Calu3 (cell line): ENCODE results near the gene MEP1A. TPM values are rescaled to one million over a fixed set of nuclear protein-coding genes. Genes with fewer than 3 reads are reported as not detected.

ENCODE experiments used
- BruUV-seq: library from RNA; stranded (reverse); fragments of 400-500 nt; replicated peaks from 2 replicates; lab custom pipeline; 2021; lab: Mats Ljungman, UMichigan
- CTCF ChIA-PET: fragments of 300-600 bp; sonication (Branson Sonifier 250); formaldehyde crosslinking; loops from one replicate; lab custom pipeline; 2022; ENCODE audit warnings: antibody characterized with exemption; lab: Charles Lee
- DNase-seq: peaks from one replicate; pipeline ENCODE4 v3.0.0; 2022
- H3K27ac Mint-ChIP-seq: one replicate; pipeline ENCODE4 v1.8.0; 2022; ENCODE audit warnings: mixed read lengths; ENCODE audit not compliant: unreplicated experiment
- H3K27me3 Mint-ChIP-seq: one replicate; pipeline ENCODE4 v1.8.0; 2022; ENCODE audit warnings: mixed read lengths; ENCODE audit not compliant: unreplicated experiment
- H3K36me3 Mint-ChIP-seq: one replicate; pipeline ENCODE4 v1.8.0; 2022; ENCODE audit warnings: mild to moderate bottlenecking, moderate library complexity, mixed read lengths; ENCODE audit not compliant: insufficient read depth, unreplicated experiment
- H3K4me1 Mint-ChIP-seq: one replicate; pipeline ENCODE4 v1.8.0; 2022; ENCODE audit warnings: mild to moderate bottlenecking, low read depth, mixed read lengths; ENCODE audit not compliant: unreplicated experiment
- H3K4me3 Mint-ChIP-seq: one replicate; pipeline ENCODE4 v1.8.0; 2022; ENCODE audit warnings: mild to moderate bottlenecking, low read depth, moderate library complexity, mixed read lengths; ENCODE audit not compliant: unreplicated experiment
- H3K9me3 Mint-ChIP-seq: one replicate; pipeline ENCODE4 v1.8.0; 2022; ENCODE audit warnings: low read depth, mixed read lengths; ENCODE audit not compliant: unreplicated experiment
- CTCF ChIP-seq: fragments of 200-600 bp; IDR thresholded peaks from one replicate; pipeline ENCODE4 v1.8.0; 2022; ENCODE audit warnings: antibody characterized with exemption; ENCODE audit not compliant: unreplicated experiment
- intact Hi-C: fragments of 100-400 bp; cut with micrococcal nuclease; formaldehyde crosslinking; loops from one replicate; pipeline ENCODE4 v1.10.0; 2022; ENCODE audit not compliant: unreplicated experiment
- total RNA-seq: library from RNA; stranded (reverse); gene quantifications from 2 replicates; pipeline ENCODE4 v1.2.3, GENCODE V29; 2022

MEP1A gene
- total RNA-seq, 1 experiment from 2014 or later: not detected

DNA sequence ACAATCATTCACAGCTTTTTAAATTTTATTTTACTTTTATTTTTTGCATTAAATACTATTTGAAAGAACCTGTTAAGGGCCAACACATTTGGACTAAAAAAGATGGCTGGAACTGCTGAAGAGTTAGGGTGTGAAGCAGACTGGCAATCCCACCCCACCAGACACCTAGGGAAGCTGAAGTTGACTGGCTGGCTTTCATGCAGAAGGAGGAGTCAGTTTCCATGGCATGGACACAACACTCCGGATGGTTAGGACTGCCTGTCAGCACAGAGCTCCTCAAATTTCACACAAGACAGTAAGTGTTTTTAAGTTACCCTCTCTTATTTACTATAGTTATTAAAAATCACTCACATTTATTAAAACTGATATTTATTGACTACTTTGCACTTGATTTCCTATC lies 46.5 kb upstream of the MEP1A start, which contains the start of gene ANKRD66:
TSS of gene ANKRD66 (plus strand) at position 238 of the 400 bp plus-strand sequence. CDS start 5,016 bp downstream, outside the sequence.
- DNase-seq: no peak
- no TSS peak for BruUV-seq
- Mint-ChIP-seq H3K27ac (no peak within 1 kb of the TSS), H3K9me3 (peaks cover 6% of the 10 kb centered on the region), H3K27me3 (peaks cover 24% of the 10 kb centered on the region), H3K4me3 (no peak within 1 kb of the TSS), H3K4me1 (no peaks in the 10 kb centered on the region), H3K36me3 (no peaks in the 10 kb centered on the region)
- CTCF ChIA-PET: interaction anchor here (0.5 to 0.7 kb wide), 3 partner anchors 11 to 373 kb away, joined by 3 to 4 read pairs (median 3); partner anchors contain the start of gene PLA2G7
- intact Hi-C loops: no loop called here
- TF ChIP-seq CTCF: no peak

DNA sequence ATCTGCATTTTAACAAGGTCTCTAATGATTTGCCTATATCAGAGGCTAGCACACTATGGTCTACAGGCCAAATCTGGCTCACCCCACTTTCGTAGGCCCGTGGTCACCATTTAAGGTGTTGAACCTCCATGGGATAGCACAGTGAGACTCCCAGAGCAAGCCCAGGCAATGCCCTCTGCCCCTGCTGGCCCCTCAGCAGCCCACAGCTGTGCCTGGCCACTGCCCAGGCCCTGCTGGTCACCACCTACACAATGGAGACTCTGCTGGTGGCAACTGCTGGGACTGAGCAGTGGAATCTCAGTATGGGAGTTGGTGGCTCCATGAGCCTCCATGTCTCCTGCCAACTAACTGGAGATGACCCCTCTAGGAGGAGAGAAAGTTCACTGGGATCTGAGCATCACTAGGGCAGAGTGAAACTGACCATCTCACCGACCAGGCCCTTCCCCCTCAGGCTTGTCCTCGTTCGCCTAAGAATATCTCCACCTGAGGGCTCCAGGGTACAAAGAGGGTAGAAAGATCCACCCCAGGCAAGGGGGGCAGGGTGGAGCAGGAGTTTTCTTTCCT lies 44.2 kb upstream of the MEP1A start:
- H3K36me3 Mint-ChIP-seq: no peaks in the 10 kb centered on the region
- H3K9me3 Mint-ChIP-seq: peaks cover 6% of the 10 kb centered on the region
- no TSS peak for BruUV-seq
- peaks cover 24% of the 10 kb centered on the region for H3K27me3 Mint-ChIP-seq
- TF ChIP-seq CTCF: no peak
- intact Hi-C loops: no loop called here
- no peaks in the 10 kb centered on the region for H3K4me1 Mint-ChIP-seq
- H3K27ac Mint-ChIP-seq: no peak overlapping the region
- CTCF ChIA-PET: no interaction called here
- DNase-seq: no peak
- H3K4me3 Mint-ChIP-seq: no peak overlapping the region

GRCh38 chr6:46749731-46750130 lies 43.5 kb upstream of the MEP1A start:
- CTCF ChIA-PET: no interaction called here
- Mint-ChIP-seq H3K9me3 (peaks cover 2% of the 10 kb centered on the region), H3K4me1 (no peaks in the 10 kb centered on the region), H3K36me3 (no peaks in the 10 kb centered on the region), H3K4me3 (no peak overlapping the region), H3K27ac (no peak overlapping the region), H3K27me3 (peaks cover 19% of the 10 kb centered on the region)
- TF ChIP-seq CTCF: no peak
- no peak for DNase-seq
- no TSS peak for BruUV-seq
- intact Hi-C loops: no loop called here

DNA sequence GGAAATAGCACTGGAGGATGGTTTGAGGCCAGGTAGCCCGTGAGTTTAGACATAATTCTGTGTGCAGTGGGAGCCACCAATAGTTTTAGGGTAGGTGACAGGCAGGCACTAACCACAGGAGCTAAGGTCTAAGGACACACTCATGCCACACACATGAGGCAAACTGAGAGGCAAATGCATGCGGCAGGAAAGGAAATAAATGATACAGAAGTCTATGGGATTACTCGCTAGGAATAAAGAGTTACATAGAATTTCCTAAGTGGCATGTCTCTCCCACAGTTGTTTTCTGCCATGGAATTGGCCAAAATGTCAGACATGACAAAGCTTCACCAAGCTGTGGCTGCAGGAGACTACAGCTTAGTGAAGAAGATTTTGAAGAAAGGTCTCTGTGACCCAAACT lies 41.5 kb upstream of the MEP1A start:
- no peaks in the 10 kb centered on the region for H3K36me3 Mint-ChIP-seq
- no peak overlapping the region for H3K27ac Mint-ChIP-seq
- H3K4me1 Mint-ChIP-seq: no peaks in the 10 kb centered on the region
- no peaks in the 10 kb centered on the region for H3K27me3 Mint-ChIP-seq
- H3K4me3 Mint-ChIP-seq: no peak overlapping the region
- CTCF ChIA-PET: no interaction called here
- intact Hi-C loops: no loop called here
- BruUV-seq: no TSS peak
- TF ChIP-seq CTCF: no peak
- no peak for DNase-seq
- H3K9me3 Mint-ChIP-seq: no peaks in the 10 kb centered on the region
